Activated T-helper 1 cell treated with anti-CD3 and anti-CD28 coated beads, Interleukin-12 subunit alpha, Interleukin-12 subunit beta, Interleukin-2, Interleukin-4 antibody, amounts not matched to agents 30 ng/mL and 10 ng/mL and 1 ng/mL, durations not matched to agents 14 hours and 24 hours and 36 hours (primary cell): Measurements from ENCODE around the gene CPNE8. TPM values are rescaled to one million over a fixed set of nuclear protein-coding genes. Genes with fewer than 3 reads are reported as not detected.

Experiments used
- DNase-seq: peaks from one replicate; pipeline ENCODE4 v3.0.0; 2021; ENCODE audit warnings: low spot score
- H3K27ac Mint-ChIP-seq: one replicate; pipeline ENCODE4 v1.8.0; 2021; ENCODE audit warnings: mild to moderate bottlenecking, mixed read lengths
- H3K27me3 Mint-ChIP-seq: one replicate; pipeline ENCODE4 v1.8.0; 2022; ENCODE audit warnings: mild to moderate bottlenecking, moderate library complexity, mixed read lengths; ENCODE audit not compliant: insufficient read depth
- H3K36me3 Mint-ChIP-seq: one replicate; pipeline ENCODE4 v1.8.0; 2021; ENCODE audit warnings: low read depth, mixed read lengths
- H3K4me1 Mint-ChIP-seq: one replicate; pipeline ENCODE4 v1.8.0; 2021; ENCODE audit warnings: low read depth, mixed read lengths
- H3K4me3 Mint-ChIP-seq: one replicate; pipeline ENCODE4 v1.8.0; 2021; ENCODE audit warnings: mild to moderate bottlenecking, moderate library complexity, mixed read lengths
- H3K9me3 Mint-ChIP-seq: one replicate; pipeline ENCODE4 v1.8.0; 2021; ENCODE audit warnings: mixed read lengths
- intact Hi-C: fragments of 100-400 bp; cut with micrococcal nuclease; formaldehyde crosslinking; loops from one replicate; pipeline ENCODE4 v1.15.1; 2024
- total RNA-seq: library from RNA; stranded (reverse); gene quantifications from 2 replicates; pipeline ENCODE4 v1.2.3, GENCODE V29; 2022

CPNE8 gene
- 7.1 and 7.3 TPM in 2 replicates for total RNA-seq

GRCh38 chr12:38905480-38906351 is at the start of gene CPNE8:
Gene CPNE8 (minus strand): TSS chr12:38905591. CDS start chr12:38905534, 57 bp downstream.
- H3K27me3 Mint-ChIP-seq, result peaks cover 16% of the 10 kb centered on the region
- no peaks in the 10 kb centered on the region for H3K36me3 Mint-ChIP-seq
- DNase-seq, result peak; percentile 33
- peak within 1 kb of the TSS; percentile 88 for H3K4me3 Mint-ChIP-seq
- peaks cover 32% of the 10 kb centered on the region for H3K4me1 Mint-ChIP-seq
- peak within 1 kb of the TSS; percentile 95 for H3K27ac Mint-ChIP-seq
- intact Hi-C loops, result loop anchor here (1.0 to 5.0 kb wide), 7 partner anchors 13 to 717 kb away; partner anchors contain the start of genes ALG10B and KIF21A
- no peaks in the 10 kb centered on the region for H3K9me3 Mint-ChIP-seq

- no peaks in the 10 kb centered on the region for H3K4me1 Mint-ChIP-seq
- no peak for DNase-seq
- H3K9me3 Mint-ChIP-seq, result no peaks in the 10 kb centered on the region
- no peak overlapping the region for H3K27ac Mint-ChIP-seq
- H3K27me3 Mint-ChIP-seq, result no peaks in the 10 kb centered on the region
- intact Hi-C loops, result no loop called here
- no peak overlapping the region for H3K4me3 Mint-ChIP-seq
- no peaks in the 10 kb centered on the region for H3K36me3 Mint-ChIP-seq
These were observed 49.0 kb upstream of the CPNE8 start for GRCh38 chr12:38954238-38954873.

GRCh38 chr12:38949363-38949762 is 44.0 kb upstream of the CPNE8 start:
- DNase-seq, result no peak
- no peaks in the 10 kb centered on the region for H3K36me3 Mint-ChIP-seq
- H3K27me3 Mint-ChIP-seq, result no peaks in the 10 kb centered on the region
- H3K4me1 Mint-ChIP-seq, result no peaks in the 10 kb centered on the region
- H3K4me3 Mint-ChIP-seq, result no peak overlapping the region
- intact Hi-C loops, result no loop called here
- no peaks in the 10 kb centered on the region for H3K9me3 Mint-ChIP-seq
- H3K27ac Mint-ChIP-seq, result no peak overlapping the region

- no peak for DNase-seq
- no peaks in the 10 kb centered on the region for H3K36me3 Mint-ChIP-seq
- peaks cover 21% of the 10 kb centered on the region for H3K9me3 Mint-ChIP-seq
- H3K27me3 Mint-ChIP-seq, result no peaks in the 10 kb centered on the region
- no peak overlapping the region for H3K27ac Mint-ChIP-seq
- H3K4me3 Mint-ChIP-seq, result no peak overlapping the region
- H3K4me1 Mint-ChIP-seq, result peaks cover 8% of the 10 kb centered on the region
- intact Hi-C loops, result no loop called here
These were observed 29.3 kb upstream of the CPNE8 start for GRCh38 chr12:38934686-38935085.

GRCh38 chr12:38934078-38934584 is 28.7 kb upstream of the CPNE8 start:
- Mint-ChIP-seq H3K9me3 (peaks cover 21% of the 10 kb centered on the region), H3K4me1 (peaks cover 8% of the 10 kb centered on the region), H3K27ac (no peak overlapping the region), H3K4me3 (no peak overlapping the region), H3K27me3 (no peaks in the 10 kb centered on the region), H3K36me3 (no peaks in the 10 kb centered on the region)
- intact Hi-C loops, result no loop called here
- DNase-seq, result no peak

- H3K27me3 Mint-ChIP-seq, result no peaks in the 10 kb centered on the region
- H3K9me3 Mint-ChIP-seq, result peaks cover 17% of the 10 kb centered on the region
- DNase-seq, result no peak
- no peak overlapping the region for H3K4me3 Mint-ChIP-seq
- H3K27ac Mint-ChIP-seq, result no peak overlapping the region
- intact Hi-C loops, result no loop called here
- no peaks in the 10 kb centered on the region for H3K36me3 Mint-ChIP-seq
- H3K4me1 Mint-ChIP-seq, result peaks cover 8% of the 10 kb centered on the region
These were observed 26.9 kb upstream of the CPNE8 start for GRCh38 chr12:38932320-38932719.

GRCh38 chr12:38931461-38931860 is 26.1 kb upstream of the CPNE8 start:
- Mint-ChIP-seq H3K27ac (no peak overlapping the region), H3K4me3 (no peak overlapping the region), H3K36me3 (no peaks in the 10 kb centered on the region), H3K9me3 (peaks cover 11% of the 10 kb centered on the region), H3K4me1 (peaks cover 8% of the 10 kb centered on the region), H3K27me3 (peaks cover 1% of the 10 kb centered on the region)
- intact Hi-C loops, result no loop called here
- DNase-seq, result no peak

- Mint-ChIP-seq H3K9me3 (peaks cover 6% of the 10 kb centered on the region), H3K27me3 (peaks cover 3% of the 10 kb centered on the region), H3K4me1 (peaks cover 8% of the 10 kb centered on the region), H3K4me3 (no peak overlapping the region), H3K27ac (no peak overlapping the region), H3K36me3 (no peaks in the 10 kb centered on the region)
- intact Hi-C loops, result no loop called here
- no peak for DNase-seq
These were observed 25.6 kb upstream of the CPNE8 start for GRCh38 chr12:38930990-38931389.

- no peak for DNase-seq
- intact Hi-C loops, result no loop called here
- no peaks in the 10 kb centered on the region for H3K4me1 Mint-ChIP-seq
- H3K36me3 Mint-ChIP-seq, result no peaks in the 10 kb centered on the region
- H3K4me3 Mint-ChIP-seq, result no peak overlapping the region
- peaks cover 3% of the 10 kb centered on the region for H3K27me3 Mint-ChIP-seq
- H3K27ac Mint-ChIP-seq, result no peak overlapping the region
- no peaks in the 10 kb centered on the region for H3K9me3 Mint-ChIP-seq
These were observed 21.1 kb upstream of the CPNE8 start for GRCh38 chr12:38926501-38926900.

GRCh38 chr12:38921025-38921677 is 15.8 kb upstream of the CPNE8 start:
- intact Hi-C loops, result loop anchor here (1.0 to 5.0 kb wide), 3 partner anchors 182 to 594 kb away; no protein-coding TSS in a partner anchor
- peaks cover 2% of the 10 kb centered on the region for H3K27me3 Mint-ChIP-seq
- H3K36me3 Mint-ChIP-seq, result no peaks in the 10 kb centered on the region
- no peak overlapping the region for H3K27ac Mint-ChIP-seq
- H3K4me1 Mint-ChIP-seq, result no peaks in the 10 kb centered on the region
- no peaks in the 10 kb centered on the region for H3K9me3 Mint-ChIP-seq
- no peak for DNase-seq
- no peak overlapping the region for H3K4me3 Mint-ChIP-seq

GRCh38 chr12:38919191-38919590 is 13.8 kb upstream of the CPNE8 start:
- DNase-seq, result no peak
- no peaks in the 10 kb centered on the region for H3K4me1 Mint-ChIP-seq
- H3K9me3 Mint-ChIP-seq, result no peaks in the 10 kb centered on the region
- H3K27ac Mint-ChIP-seq, result no peak overlapping the region
- intact Hi-C loops, result no loop called here
- H3K36me3 Mint-ChIP-seq, result no peaks in the 10 kb centered on the region
- no peak overlapping the region for H3K4me3 Mint-ChIP-seq
- peaks cover 2% of the 10 kb centered on the region for H3K27me3 Mint-ChIP-seq

GRCh38 chr12:38915429-38916182 is 10.2 kb upstream of the CPNE8 start:
- intact Hi-C loops, result no loop called here
- H3K9me3 Mint-ChIP-seq, result no peaks in the 10 kb centered on the region

More at GRCh38 chr12:38915429-38916182, 10.2 kb upstream of the CPNE8 start:
- peaks cover 4% of the 10 kb centered on the region for H3K27me3 Mint-ChIP-seq
- H3K36me3 Mint-ChIP-seq, result no peaks in the 10 kb centered on the region
- no peak overlapping the region for H3K4me3 Mint-ChIP-seq
- no peaks in the 10 kb centered on the region for H3K4me1 Mint-ChIP-seq
- DNase-seq, result no peak
- H3K27ac Mint-ChIP-seq, result no peak overlapping the region
